ENCODE measurements around the gene CELSR1.

GRCh38 chr22:46478083-46478551 lies 59.3 kb downstream of the CELSR1 start:
- no peak for TF ChIP-seq CTCF (IDR thresholded peaks at IDR 0.05)
- TF ChIP-seq POLR2A (IDR thresholded peaks at IDR 0.05), result no peak

Measured in lower leg skin (tissue), 3 donors.